GM23338 (cell line): ENCODE measurements around the gene KIRREL3. TPM values are rescaled to one million over a fixed set of nuclear protein-coding genes. Genes with fewer than 3 reads are reported as not detected.
A peak's percentile ranks its signal among the peaks of the same experiment; 100 is the strongest.

Experiments used
- ATAC-seq: fragments of 200-7000 bp; cut with Tn5 transposase; 3 replicates; pipeline ENCODE4 v1.9.1; 2020
- DNase-seq: peaks from one replicate; pipeline ENCODE4 v3.0.0-alpha.2; 2015; ENCODE audit warnings: low spot score
- H2AFZ ChIP-seq: fragments of 200-600 bp; sonication (generic); 2 replicates; pipeline ENCODE4 v1.8.0; 2016; ENCODE audit warnings: antibody characterized with exemption, mild to moderate bottlenecking, moderate library complexity
- H3F3A ChIP-seq: fragments of 200-600 bp; sonication (generic); replicated peaks from 2 replicates; pipeline ENCODE4 v1.8.0; 2017; ENCODE audit warnings: antibody characterized with exemption, mixed run types, low read depth
- H3K27ac ChIP-seq: fragments of 200-600 bp; sonication (generic); 2 replicates; pipeline ENCODE4 v1.6.1; 2016; ENCODE audit warnings: low read depth
- H3K27me3 ChIP-seq: fragments of 200-600 bp; sonication (generic); 2 replicates; pipeline ENCODE4 v1.8.0; 2016; ENCODE audit warnings: mild to moderate bottlenecking, mixed run types, moderate library complexity; ENCODE audit not compliant: insufficient read depth
- H3K36me3 ChIP-seq: fragments of 200-600 bp; sonication (generic); 2 replicates; pipeline ENCODE4 v1.8.0; 2016; ENCODE audit warnings: mild to moderate bottlenecking; ENCODE audit not compliant: insufficient read depth
- H3K4me1 ChIP-seq: fragments of 200-600 bp; sonication (generic); 2 replicates; pipeline ENCODE4 v1.8.0; 2016; ENCODE audit warnings: mild to moderate bottlenecking, moderate library complexity; ENCODE audit not compliant: insufficient read depth
- H3K4me2 ChIP-seq: fragments of 200-600 bp; sonication (generic); 2 replicates; pipeline ENCODE4 v1.7.1; 2017; ENCODE audit warnings: mixed run types
- H3K4me3 ChIP-seq: fragments of 200-600 bp; sonication (generic); 2 replicates; pipeline ENCODE4 v1.6.1; 2016; ENCODE audit warnings: mixed run types
- H3K79me2 ChIP-seq: fragments of 200-600 bp; sonication (generic); replicated peaks from 2 replicates; pipeline ENCODE4 v1.8.0; 2017; ENCODE audit warnings: mild to moderate bottlenecking; ENCODE audit not compliant: insufficient read depth
- H3K9me2 ChIP-seq: fragments of 200-600 bp; sonication (generic); 2 replicates; pipeline ENCODE4 v1.8.0; 2017; ENCODE audit not compliant: insufficient read depth
- H4K20me1 ChIP-seq: fragments of 200-600 bp; sonication (generic); replicated peaks from 2 replicates; pipeline ENCODE4 v1.8.0; 2017; ENCODE audit warnings: mild to moderate bottlenecking; ENCODE audit not compliant: insufficient read depth
- H3K27ac Mint-ChIP-seq: 2 replicates; pipeline ENCODE4 v1.8.0; 2020; ENCODE audit warnings: inconsistent platforms, mild to moderate bottlenecking, moderate library complexity, mixed read lengths
- H3K27me3 Mint-ChIP-seq: 3 replicates; pipeline ENCODE4 v1.8.0; 2022; ENCODE audit warnings: low read depth, mild to moderate bottlenecking, moderate library complexity, mixed read lengths, inconsistent platforms; ENCODE audit not compliant: insufficient read depth, poor library complexity
- H3K36me3 Mint-ChIP-seq: 3 replicates; pipeline ENCODE4 v1.8.0; 2021; ENCODE audit warnings: low read depth, mild to moderate bottlenecking, inconsistent platforms, moderate library complexity, mixed read lengths
- H3K4me1 Mint-ChIP-seq: 3 replicates; pipeline ENCODE4 v1.8.0; 2020; ENCODE audit warnings: mild to moderate bottlenecking, inconsistent platforms, mixed read lengths
- H3K4me3 Mint-ChIP-seq: 3 replicates; pipeline ENCODE4 v1.8.0; 2021; ENCODE audit warnings: moderate library complexity, mild to moderate bottlenecking, inconsistent platforms, mixed read lengths
- H3K9me3 Mint-ChIP-seq: 3 replicates; pipeline ENCODE4 v1.8.0; 2020; ENCODE audit warnings: moderate library complexity, mild to moderate bottlenecking, inconsistent platforms, mixed read lengths
- CREB1 ChIP-seq: fragments of 250-450 bp; sonication (Bioruptor Pico); IDR thresholded peaks from 2 replicates; pipeline ENCODE4 v1.5.0; 2020; ENCODE audit warnings: low read depth, mild to moderate bottlenecking, moderate library complexity
- CTCF ChIP-seq, 2 experiments: fragments of 200-600 bp in 1 of 2; sonication (generic) in 1 of 2; conservative IDR thresholded peaks; 2 replicates each; pipeline versions ENCODE4 v1.5.1 to v1.6.1; 2016 to 2017; ENCODE audit warnings: antibody characterized with exemption in 2 of 2, low read depth in 2 of 2, mild to moderate bottlenecking in 2 of 2, moderate library complexity in 1 of 2
- ETS1 ChIP-seq: IDR thresholded peaks from 2 replicates; pipeline ENCODE4 v1.6.1; 2016; ENCODE audit warnings: antibody characterized with exemption
- EZH2 ChIP-seq: fragments of 200-600 bp; sonication (generic); IDR thresholded peaks from one replicate; pipeline ENCODE4 v1.8.0; 2017; ENCODE audit warnings: antibody characterized with exemption, mild to moderate bottlenecking, low read depth; ENCODE audit not compliant: unreplicated experiment
- EZH2phosphoT487 ChIP-seq: fragments of 200-600 bp; sonication (generic); IDR thresholded peaks from one replicate; pipeline ENCODE4 v1.8.1; 2018; ENCODE audit warnings: antibody characterized with exemption; ENCODE audit not compliant: unreplicated experiment
- JUNB ChIP-seq: IDR thresholded peaks from one replicate; pipeline ENCODE4 v1.6.1; 2016; ENCODE audit warnings: antibody characterized with exemption; ENCODE audit not compliant: unreplicated experiment
- NANOG ChIP-seq: IDR thresholded peaks from 2 replicates; pipeline ENCODE4 v1.6.1; 2016; ENCODE audit warnings: antibody characterized with exemption, borderline replicate concordance
- POLR2AphosphoS5 ChIP-seq: IDR thresholded peaks from 2 replicates; pipeline ENCODE4 v1.6.1; 2016; ENCODE audit warnings: antibody characterized with exemption, low read depth
- REST ChIP-seq: IDR thresholded peaks from one replicate; pipeline ENCODE4 v1.6.1; 2018; ENCODE audit warnings: antibody characterized with exemption; ENCODE audit not compliant: unreplicated experiment
- STAT1 ChIP-seq: IDR thresholded peaks from one replicate; pipeline ENCODE4 v1.6.1; 2016; ENCODE audit warnings: antibody characterized with exemption; ENCODE audit not compliant: unreplicated experiment
- ZNF114 ChIP-seq: fragments of 250-450 bp; sonication (Bioruptor Pico); IDR thresholded peaks from 2 replicates; pipeline ENCODE4 v1.5.0; 2020; ENCODE audit warnings: mild to moderate bottlenecking, moderate library complexity
- ZNF331 ChIP-seq: fragments of 250-450 bp; sonication (Bioruptor Pico); IDR thresholded peaks from 2 replicates; pipeline ENCODE4 v1.5.0; 2020; ENCODE audit warnings: low read depth, mild to moderate bottlenecking, moderate library complexity
- ZNF462 ChIP-seq: fragments of 250-450 bp; sonication (Bioruptor Pico); IDR thresholded peaks from 2 replicates; pipeline ENCODE4 v1.5.0; 2020; ENCODE audit warnings: mild to moderate bottlenecking, moderate library complexity
- polyA plus RNA-seq: library from polyadenylated mRNA; unstranded; fragments of >200 nt; fragmentation: Nextera tagmentation; extraction: Ambion mirVana; gene quantifications from 2 replicates; pipeline ENCODE4 v1.2.1, GENCODE V29; 2016
- total RNA-seq: library from RNA; depleted of rRNA; stranded (reverse); fragments of >200 nt; shearing (Covaris generic); gene quantifications from 2 replicates; pipeline ENCODE4 v1.2.3, GENCODE V29; 2014

The KIRREL3 gene
- total and polyA plus RNA-seq, 2 experiments from 2014 or later = 0.13 to 1.5 TPM

- Histone ChIP-seq H3K79me2 (no peaks in the 10 kb centered on the region), H2AFZ (no peak overlapping the region; the same call in 1 of the 2 replicates), H3K4me3 (no peak overlapping the region), H3K27ac (no peak overlapping the region), H3K27me3 (no peaks in the 10 kb centered on the region), H3K9me2 (no peaks in the 10 kb centered on the region), H3K4me2 (no peak overlapping the region), H3K36me3 (no peaks in the 10 kb centered on the region), H3F3A (no peaks in the 10 kb centered on the region), H3K4me1 (no peaks in the 10 kb centered on the region; the same call in 1 of the 2 replicates), H4K20me1 (no peaks in the 10 kb centered on the region)
- ATAC-seq (peak; percentile 54), DNase-seq (no peak)
- peaks cover 36% of the 10 kb centered on the region for H3K4me1 Mint-ChIP-seq
- no peaks in the 10 kb centered on the region for H3K36me3 Mint-ChIP-seq
- no peaks in the 10 kb centered on the region; the same call in 2 of the 3 replicates for H3K9me3 Mint-ChIP-seq
- H3K4me3 Mint-ChIP-seq = no peak overlapping the region
- TF ChIP-seq EZH2 = no peak
- no peak for TF ChIP-seq REST
- no peak for TF ChIP-seq ZNF331 (CRISPR knock-in tag)
- no peak for TF ChIP-seq POLR2AphosphoS5
- no peak for TF ChIP-seq CREB1 (CRISPR knock-in tag)
- no peak for TF ChIP-seq ZNF462 (CRISPR knock-in tag)
- TF ChIP-seq ZNF114 (CRISPR knock-in tag) = no peak
- TF ChIP-seq NANOG = no peak
- TF ChIP-seq CTCF (conservative IDR thresholded peaks at IDR 0.05; ENCODE audit: low read depth in 2 of 2) = no peak
- no peak for TF ChIP-seq STAT1
- TF ChIP-seq EZH2phosphoT487 = no peak
- no peak for TF ChIP-seq JUNB
- TF ChIP-seq ETS1 = no peak
- 0 out of 2 replicates have a peak overlapping the region, but pooled peaks have one; percentile 11 for H3K27ac Mint-ChIP-seq
- peaks cover 14% of the 10 kb centered on the region for H3K27me3 Mint-ChIP-seq
Observed at GRCh38 chr11:126485986-126486635, 514.5 kb downstream of the KIRREL3 start.
